Keratinocyte (primary cell): ENCODE data around the gene PRDM7. TPM values are rescaled to one million over a fixed set of nuclear protein-coding genes. Genes with fewer than 3 reads are reported as not detected.

Experiments used
- DNase-seq: peaks from one replicate; pipeline ENCODE4 v3.0.0-alpha.2; 2011; ENCODE audit warnings: low read depth, missing footprints, low spot score
- FAIRE-seq: peaks from 2 replicates; lab custom pipeline; 2011; peaks lifted over from hg19 to GRCh38; lab: Jason Lieb, UNC
- H2AFZ ChIP-seq: 2 replicates; pipeline ENCODE4 v1.6.0; 2012; ENCODE audit warnings: low read length, control low read depth, inconsistent platforms; ENCODE audit not compliant: control insufficient read depth
- H3K27ac ChIP-seq: 2 replicates; pipeline ENCODE4 v1.5.1; 2011; ENCODE audit warnings: low read length; ENCODE audit not compliant: control insufficient read depth, insufficient read depth
- H3K27me3 ChIP-seq: 3 replicates; pipeline ENCODE4 v1.6.0; 2011; ENCODE audit warnings: low read length; ENCODE audit not compliant: control insufficient read depth, insufficient read depth; ENCODE audit errors: extremely low read depth
- H3K36me3 ChIP-seq, 2 experiments: 2 replicates in 1 of 2; 3 replicates in 1 of 2; pipeline ENCODE4 v1.5.1; 2011; ENCODE audit warnings: low read length in 2 of 2, mild to moderate bottlenecking in 1 of 2; ENCODE audit not compliant: control insufficient read depth in 2 of 2, insufficient read depth in 2 of 2; ENCODE audit errors: extremely low read depth in 1 of 2
- H3K4me1 ChIP-seq: 3 replicates; pipeline ENCODE4 v1.5.1; 2011; ENCODE audit warnings: low read length; ENCODE audit not compliant: control insufficient read depth, insufficient read depth; ENCODE audit errors: extremely low read depth
- H3K4me2 ChIP-seq: 3 replicates; pipeline ENCODE4 v1.6.0; 2011; ENCODE audit warnings: low read depth, low read length; ENCODE audit not compliant: control insufficient read depth, insufficient read depth; ENCODE audit errors: extremely low read depth
- H3K4me3 ChIP-seq, 3 experiments: fragments of 200-600 bp in 1 of 3; sonication (generic) in 1 of 3; 2 replicates in 2 of 3; 3 replicates in 1 of 3; pipeline ENCODE4 v1.5.1; 2011 to 2016; ENCODE audit warnings: low read length in 3 of 3, mild to moderate bottlenecking in 3 of 3, control low read depth in 2 of 3, inconsistent platforms in 1 of 3, low read depth in 1 of 3, mixed read lengths in 1 of 3, mixed run types in 1 of 3, moderate library complexity in 1 of 3; ENCODE audit not compliant: control insufficient read depth in 2 of 3, insufficient read depth in 2 of 3; ENCODE audit errors: extremely low read depth in 1 of 3
- H3K79me2 ChIP-seq: 2 replicates; pipeline ENCODE4 v1.6.0; 2012; ENCODE audit warnings: low read length; ENCODE audit not compliant: control insufficient read depth, insufficient read depth
- H3K9ac ChIP-seq: 3 replicates; pipeline ENCODE4 v1.6.0; 2011; ENCODE audit warnings: low read length; ENCODE audit not compliant: control insufficient read depth, insufficient read depth; ENCODE audit errors: extremely low read depth
- H3K9me1 ChIP-seq: 3 replicates; pipeline ENCODE4 v1.6.0; 2011; ENCODE audit warnings: low read length; ENCODE audit not compliant: control insufficient read depth, insufficient read depth; ENCODE audit errors: extremely low read depth
- H3K9me3 ChIP-seq: 2 replicates; pipeline ENCODE4 v1.5.1; 2012; ENCODE audit warnings: low read depth, low read length; ENCODE audit not compliant: control insufficient read depth
- H4K20me1 ChIP-seq: 3 replicates; pipeline ENCODE4 v1.6.0; 2011; ENCODE audit warnings: low read length; ENCODE audit not compliant: control insufficient read depth, insufficient read depth; ENCODE audit errors: extremely low read depth
- CTCF ChIP-seq, 3 experiments: IDR thresholded peaks in 1 of 3; conservative IDR thresholded peaks in 1 of 3; optimal IDR thresholded peaks in 1 of 3; 2 replicates in 2 of 3; 3 replicates in 1 of 3; pipeline versions ENCODE3 to v1.5.1; 2011; ENCODE audit warnings: low read length in 3 of 3, mild to moderate bottlenecking in 3 of 3, moderate library complexity in 2 of 3, control low read depth in 1 of 3, inconsistent platforms in 1 of 3; ENCODE audit not compliant: insufficient read depth in 2 of 3; ENCODE audit errors: extremely low read depth in 1 of 3
- EZH2 ChIP-seq: IDR thresholded peaks from one replicate; pipeline ENCODE4 v1.6.1; 2012; ENCODE audit warnings: inconsistent platforms, mild to moderate bottlenecking, low read length, moderate library complexity
- dilution Hi-C: fragments of 300-500 bp; cut with MboI; formaldehyde crosslinking; loops from one replicate; pipeline ENCODE4 v1.7.0; 2020; ENCODE audit warnings: low sequenced_read_pairs; ENCODE audit not compliant: extremely low pct_ligation_motif_present
- polyA plus RNA-seq, 5 experiments: library from polyadenylated mRNA; depleted of rRNA in 3 of 5; stranded (reverse) in 3 of 5; stranded (forward) in 1 of 5; unstranded in 1 of 5; fragments of >200 nt; gene quantifications; 1 replicate in 1 of 5; 2 replicates in 3 of 5; 3 replicates in 1 of 5; pipeline versions ENCODE4 v1.2.1 to v1.2.3, GENCODE V29; 2011 to 2012; ENCODE audit warnings: missing spikeins in 2 of 5, low read depth in 1 of 5, low replicate concordance in 1 of 5

PRDM7 gene
- polyA plus RNA-seq, 1 donor (not counting 4 experiments of a cell fraction or from before 2014, with no cell fraction given): not detected

GRCh38 chr16:90070440-90070839 is 6.7 kb downstream of the PRDM7 start:
- Histone ChIP-seq H3K9me3 (no peaks in the 10 kb centered on the region), H3K4me2 (no peak overlapping the region), H2AFZ (no peak overlapping the region), H3K27ac (no peak overlapping the region), H3K9ac (no peak overlapping the region), H3K9me1 (no peaks in the 10 kb centered on the region), H3K36me3 (no peaks in the 10 kb centered on the region), H3K4me3 (no peak overlapping the region), H3K4me1 (no peaks in the 10 kb centered on the region), H3K27me3 (no peaks in the 10 kb centered on the region), H3K79me2 (no peaks in the 10 kb centered on the region), H4K20me1 (no peaks in the 10 kb centered on the region)
- dilution Hi-C loops: no loop called here
- FAIRE-seq: no peak
- DNase-seq: no peak
- TF ChIP-seq CTCF (optimal IDR thresholded peaks at IDR 0.05 in 1 of 3, IDR thresholded peaks at IDR 0.05 in 1 of 3, conservative IDR thresholded peaks at IDR 0.05 in 1 of 3; ENCODE audit: extremely low read depth in 1 of 3, insufficient read depth in 2 of 3, low read length in 3 of 3) (no peak), EZH2 (no peak)

- no peaks in the 10 kb centered on the region for H3K36me3 ChIP-seq
- H3K4me3 ChIP-seq: no peak overlapping the region
- no peak for FAIRE-seq
- DNase-seq: no peak
- no peak overlapping the region for H3K27ac ChIP-seq
- H2AFZ ChIP-seq: no peak overlapping the region
- dilution Hi-C loops: no loop called here
- peaks cover 12% of the 10 kb centered on the region for H3K4me1 ChIP-seq
- H3K9me1 ChIP-seq: no peaks in the 10 kb centered on the region
- no peaks in the 10 kb centered on the region for H3K27me3 ChIP-seq
- H4K20me1 ChIP-seq: no peaks in the 10 kb centered on the region
- H3K4me2 ChIP-seq: no peak overlapping the region
- TF ChIP-seq CTCF (optimal IDR thresholded peaks at IDR 0.05 in 1 of 3, IDR thresholded peaks at IDR 0.05 in 1 of 3, conservative IDR thresholded peaks at IDR 0.05 in 1 of 3; ENCODE audit: extremely low read depth in 1 of 3, insufficient read depth in 2 of 3, low read length in 3 of 3): no peak
- TF ChIP-seq EZH2: no peak
- no peak overlapping the region for H3K9ac ChIP-seq
- no peaks in the 10 kb centered on the region for H3K79me2 ChIP-seq
- no peaks in the 10 kb centered on the region for H3K9me3 ChIP-seq
These were observed 15.7 kb downstream of the PRDM7 start for GRCh38 chr16:90061437-90061836.
